HG02870 (cell line): ENCODE results near the gene GJB1.

Experiments
- ATAC-seq: cut with Tn5 transposase; IDR thresholded peaks from one replicate; pipeline ENCODE4 v1.9.1; 2021; ENCODE audit warnings: mild to moderate bottlenecking, moderate library complexity; ENCODE audit not compliant: unreplicated experiment

The GJB1 gene

GRCh38 chrX:71214604-71215337, 8.3 kb upstream of the GJB1 start:
- ATAC-seq: no peak

GRCh38 chrX:71215338-71215912, 7.6 kb upstream of the GJB1 start:
- ATAC-seq: no peak

- ATAC-seq: no peak
These were observed 6.5 kb upstream of the GJB1 start for GRCh38 chrX:71216485-71216884.

- ATAC-seq: no peak
These were observed 5.7 kb upstream of the GJB1 start for GRCh38 chrX:71217298-71217697.

- no peak for ATAC-seq
These were observed 1.9 kb upstream of the GJB1 start for GRCh38 chrX:71221145-71221544.

- ATAC-seq: no peak
These were observed 1.2 kb downstream of the GJB1 start for GRCh38 chrX:71224098-71224708.

GRCh38 chrX:71225009-71225408, 2.0 kb downstream of the GJB1 start:
- no peak for ATAC-seq

- ATAC-seq: no peak
These were observed 2.7 kb downstream of the GJB1 start for GRCh38 chrX:71225676-71226075.

GRCh38 chrX:71227370-71228062, 4.5 kb downstream of the GJB1 start:
- no peak for ATAC-seq

GRCh38 chrX:71228063-71228642, 5.1 kb downstream of the GJB1 start:
- no peak for ATAC-seq

GRCh38 chrX:71235482-71235881, 12.5 kb downstream of the GJB1 start:
- ATAC-seq: no peak

- ATAC-seq: no peak
These were observed 13.8 kb downstream of the GJB1 start for GRCh38 chrX:71236836-71237235.

GRCh38 chrX:71239781-71240180, 16.8 kb downstream of the GJB1 start:
- ATAC-seq: no peak

GRCh38 chrX:71241301-71241700, 18.3 kb downstream of the GJB1 start:
- ATAC-seq: no peak

- no peak for ATAC-seq
These were observed 21.5 kb downstream of the GJB1 start for GRCh38 chrX:71244359-71245128.

- ATAC-seq: no peak
These were observed 22.1 kb downstream of the GJB1 start for GRCh38 chrX:71245159-71245558.

- ATAC-seq: no peak
These were observed 27.8 kb downstream of the GJB1 start for GRCh38 chrX:71250841-71251240.

GRCh38 chrX:71251466-71251973, 28.5 kb downstream of the GJB1 start:
- no peak for ATAC-seq

- no peak for ATAC-seq
These were observed 29.2 kb downstream of the GJB1 start for GRCh38 chrX:71252221-71252620.
